SK-N-SH treated with all-trans-retinoic acid at 6 μM for 48 hours (cell line): ENCODE data around the gene ZSWIM2.
"Not testable (repeated sequence)": the region's sequence is repeated elsewhere in the genome, so short reads cannot be mapped to it uniquely, and the experiment has no call there.

Experiments used
- ATAC-seq: fragments of 200-7000 bp; cut with Tn5 transposase; 3 replicates; pipeline ENCODE4 v1.9.1; 2020; ENCODE audit warnings: mild to moderate bottlenecking, moderate library complexity
- ARNTL ChIP-seq: fragments of 450-650 bp; formaldehyde crosslinking; IDR thresholded peaks from 2 replicates; pipeline ENCODE4 v1.5.0; 2020; ENCODE audit warnings: low read depth, mild to moderate bottlenecking, moderate library complexity, borderline replicate concordance
- BACH2 ChIP-seq: fragments of 250-450 bp; sonication (Bioruptor Pico); IDR thresholded peaks from 2 replicates; pipeline ENCODE4 v1.9.0; 2021; ENCODE audit warnings: mild to moderate bottlenecking, borderline replicate concordance
- CSDC2 ChIP-seq: fragments of 250-450 bp; sonication (Bioruptor Pico); IDR thresholded peaks from 2 replicates; pipeline ENCODE4 v1.5.0; 2020; ENCODE audit warnings: mild to moderate bottlenecking, moderate library complexity
- CSRNP3 ChIP-seq: fragments of 250-450 bp; sonication (Bioruptor Pico); IDR thresholded peaks from 2 replicates; pipeline ENCODE4 v1.5.1; 2021; ENCODE audit warnings: mild to moderate bottlenecking, moderate library complexity
- ESRRG ChIP-seq: fragments of 250-450 bp; sonication (Bioruptor Pico); IDR thresholded peaks from 2 replicates; pipeline ENCODE4 v1.6.1; 2021; ENCODE audit warnings: mild to moderate bottlenecking
- GLIS3 ChIP-seq: fragments of 250-450 bp; sonication (Bioruptor Pico); IDR thresholded peaks from 2 replicates; pipeline ENCODE4 v1.5.0; 2020; ENCODE audit warnings: mild to moderate bottlenecking, moderate library complexity
- ISL1 ChIP-seq: fragments of 250-450 bp; sonication (Bioruptor Pico); IDR thresholded peaks from 2 replicates; pipeline ENCODE4 v2.1.2; 2022; ENCODE audit warnings: mild to moderate bottlenecking, moderate library complexity
- OSR1 ChIP-seq: fragments of 250-450 bp; sonication (Bioruptor Pico); IDR thresholded peaks from 2 replicates; pipeline ENCODE4 v1.8.0; 2022; ENCODE audit warnings: moderate library complexity, mild to moderate bottlenecking, inconsistent platforms
- PATZ1 ChIP-seq: fragments of 250-450 bp; sonication (Bioruptor Pico); IDR thresholded peaks from 2 replicates; pipeline ENCODE4 v1.8.0; 2020; ENCODE audit warnings: mild to moderate bottlenecking, moderate library complexity, borderline replicate concordance
- PPARA ChIP-seq: fragments of 250-450 bp; sonication (Bioruptor Pico); IDR thresholded peaks from 2 replicates; pipeline ENCODE4 v1.5.0; 2020; ENCODE audit warnings: mild to moderate bottlenecking, borderline replicate concordance
- RARB ChIP-seq: fragments of 250-450 bp; sonication (Bioruptor Pico); IDR thresholded peaks from 2 replicates; pipeline ENCODE4 v1.8.0; 2021; ENCODE audit warnings: mild to moderate bottlenecking, moderate library complexity
- SNAI2 ChIP-seq: fragments of 250-450 bp; sonication (Bioruptor Pico); IDR thresholded peaks from 2 replicates; pipeline ENCODE4 v1.5.0; 2020; ENCODE audit warnings: mild to moderate bottlenecking, moderate library complexity
- TOX ChIP-seq: fragments of 250-450 bp; sonication (Bioruptor Pico); IDR thresholded peaks from 2 replicates; pipeline ENCODE4 v1.8.0; 2021; ENCODE audit warnings: mild to moderate bottlenecking, moderate library complexity, borderline replicate concordance
- TSHZ2 ChIP-seq: fragments of 250-450 bp; sonication (Bioruptor Pico); IDR thresholded peaks from 2 replicates; pipeline ENCODE4 v1.5.0; 2020; ENCODE audit warnings: mild to moderate bottlenecking, moderate library complexity
- ZFP3 ChIP-seq: fragments of 250-450 bp; sonication (Bioruptor Pico); IDR thresholded peaks from 2 replicates; pipeline ENCODE4 v1.5.0; 2020; ENCODE audit warnings: mild to moderate bottlenecking, moderate library complexity
- ZNF565 ChIP-seq: fragments of 450-650 bp; formaldehyde crosslinking; conservative IDR thresholded peaks from 2 replicates; pipeline ENCODE4 v1.5.0; 2020; ENCODE audit warnings: low read depth, mild to moderate bottlenecking, moderate library complexity

ZSWIM2 gene

GRCh38 chr2:186848873-186849578, at the start of gene ZSWIM2:
TSS of gene ZSWIM2 (minus strand) at chr2:186849170. CDS start at chr2:186849130, 40 bp downstream.
- TF ChIP-seq ARNTL (CRISPR knock-in tag) (no peak), PATZ1 (no peak), TOX (CRISPR knock-in tag) (no peak), OSR1 (CRISPR knock-in tag) (no peak), PPARA (no peak)
- ATAC-seq = peak; percentile 95

- not testable (repeated sequence) for ATAC-seq
These were observed 47.2 kb upstream of the ZSWIM2 start for GRCh38 chr2:186896220-186896619.

GRCh38 chr2:186895451-186895850, 46.5 kb upstream of the ZSWIM2 start:
- ATAC-seq = no peak

GRCh38 chr2:186894478-186894877, 45.5 kb upstream of the ZSWIM2 start:
- ATAC-seq = no peak
- TF ChIP-seq TSHZ2 (CRISPR knock-in tag) (no peak), GLIS3 (CRISPR knock-in tag) (no peak), ARNTL (CRISPR knock-in tag) (no peak), CSDC2 (no peak), RARB (CRISPR knock-in tag) (no peak), SNAI2 (no peak), PATZ1 (no peak), CSRNP3 (no peak), ZNF565 (CRISPR knock-in tag) (no peak)

More at GRCh38 chr2:186895451-186895850, 46.5 kb upstream of the ZSWIM2 start:
- no peak for TF ChIP-seq ISL1 (CRISPR knock-in tag)
- no peak for TF ChIP-seq ESRRG (CRISPR knock-in tag)
- TF ChIP-seq ARNTL (CRISPR knock-in tag) = no peak
- no peak for TF ChIP-seq TSHZ2 (CRISPR knock-in tag)
- TF ChIP-seq CSRNP3 = no peak
- TF ChIP-seq ZFP3 (CRISPR knock-in tag) = no peak
- TF ChIP-seq BACH2 = no peak
